ENCODE measurements around the gene MTF2. TPM values are rescaled to one million over a fixed set of nuclear protein-coding genes. Genes with fewer than 3 reads are reported as not detected.
A peak's percentile ranks its signal among the peaks of the same experiment; 100 is the strongest.

MTF2 gene
- total RNA-seq, 1 experiment from 2014 or later: 110 TPM

DNA sequence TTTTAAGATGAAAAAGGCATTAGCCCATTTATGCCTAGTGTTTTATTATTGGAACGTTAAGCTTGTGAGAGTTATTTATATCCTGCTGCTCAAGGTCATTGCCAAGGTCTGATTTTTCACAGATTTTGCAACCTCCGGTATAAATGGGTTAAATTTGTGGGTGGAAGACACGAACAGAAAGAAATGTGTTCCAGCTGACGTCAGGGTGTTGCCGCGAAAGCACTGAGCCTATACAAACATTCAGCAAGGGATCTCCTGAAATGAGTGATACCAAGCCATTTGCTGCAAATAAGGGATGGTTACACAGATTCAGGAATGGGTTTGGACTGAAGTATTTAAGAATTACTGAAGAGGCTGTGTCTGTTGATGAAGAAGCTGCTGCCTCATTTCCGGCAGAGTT, 68.9 kb downstream of the MTF2 start:
- TF ChIP-seq, protein P1, sequence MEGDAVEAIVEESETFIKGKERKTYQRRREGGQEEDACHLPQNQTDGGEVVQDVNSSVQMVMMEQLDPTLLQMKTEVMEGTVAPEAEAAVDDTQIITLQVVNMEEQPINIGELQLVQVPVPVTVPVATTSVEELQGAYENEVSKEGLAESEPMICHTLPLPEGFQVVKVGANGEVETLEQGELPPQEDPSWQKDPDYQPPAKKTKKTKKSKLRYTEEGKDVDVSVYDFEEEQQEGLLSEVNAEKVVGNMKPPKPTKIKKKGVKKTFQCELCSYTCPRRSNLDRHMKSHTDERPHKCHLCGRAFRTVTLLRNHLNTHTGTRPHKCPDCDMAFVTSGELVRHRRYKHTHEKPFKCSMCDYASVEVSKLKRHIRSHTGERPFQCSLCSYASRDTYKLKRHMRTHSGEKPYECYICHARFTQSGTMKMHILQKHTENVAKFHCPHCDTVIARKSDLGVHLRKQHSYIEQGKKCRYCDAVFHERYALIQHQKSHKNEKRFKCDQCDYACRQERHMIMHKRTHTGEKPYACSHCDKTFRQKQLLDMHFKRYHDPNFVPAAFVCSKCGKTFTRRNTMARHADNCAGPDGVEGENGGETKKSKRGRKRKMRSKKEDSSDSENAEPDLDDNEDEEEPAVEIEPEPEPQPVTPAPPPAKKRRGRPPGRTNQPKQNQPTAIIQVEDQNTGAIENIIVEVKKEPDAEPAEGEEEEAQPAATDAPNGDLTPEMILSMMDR (conservative IDR thresholded peaks at IDR 0.05): no peak
- DNase-seq: no peak
- H3K79me1 ChIP-seq (ENCODE audit: insufficient read depth, low read depth, low read length, poor library complexity, severe bottlenecking): no peaks in the 10 kb centered on the region
- H3K4me2 ChIP-seq (ENCODE audit: insufficient read depth, insufficient read length, low read length): no peak overlapping the region
- H2AFZ ChIP-seq (ENCODE audit: low read length): no peak overlapping the region
- Mint-ChIP-seq H3K4me1 (peaks cover 12% of the 10 kb centered on the region in 2 experiments), H3K9me3 (no peaks in the 10 kb centered on the region), H3K27ac (peak overlapping the region in 1 of 3 experiments; percentile 39; a peak in 2 of 7 replicates), H3K36me3 (ENCODE audit: insufficient read depth in 1 of 3, low read depth in 3 of 3) (peaks cover 4 to 10% (median 9%) of the 10 kb centered on the region in 3 experiments; a peak in 6 of 7 replicates), H3K27me3 (ENCODE audit: low read depth) (no peaks in the 10 kb centered on the region; the same call in 1 of the 2 replicates), H3K4me3 (no peak overlapping the region)
- no peaks in the 10 kb centered on the region for H3K4me1 ChIP-seq (ENCODE audit: insufficient read depth, low read length)
- H3K27ac ChIP-seq (ENCODE audit: insufficient read length, low read depth, low read length): no peak overlapping the region
- no peak overlapping the region for H2BK5ac ChIP-seq (ENCODE audit: insufficient read length, low read length)
- no CpG with 5 or more reads among the region's 7 CpGs for WGBS (ENCODE audit: extremely low coverage, insufficient read length, low lambda C conversion rate)
- H2BK15ac ChIP-seq (ENCODE audit: low read depth, low read length): no peak overlapping the region
- H3K4ac ChIP-seq (ENCODE audit: low read depth, low read length): no peak overlapping the region
- H3K9ac ChIP-seq (ENCODE audit: extremely low read depth, insufficient read length, low read length): no peak overlapping the region
- no peaks in the 10 kb centered on the region for H3K9me3 ChIP-seq (ENCODE audit: control insufficient read depth, low read depth, low read length)
- no peaks in the 10 kb centered on the region for H4K20me1 ChIP-seq (ENCODE audit: control insufficient read depth, insufficient read depth, insufficient read length)
- no peak overlapping the region for H4K91ac ChIP-seq (ENCODE audit: insufficient read length, low read depth, low read length)
- H2BK120ac ChIP-seq (ENCODE audit: low read depth, low read length, poor library complexity, severe bottlenecking): no peak overlapping the region
- no peak overlapping the region for H2BK12ac ChIP-seq (ENCODE audit: insufficient read length, low read depth, low read length)
- H2AK5ac ChIP-seq (ENCODE audit: insufficient read length, low read length): no peak overlapping the region
- no peaks in the 10 kb centered on the region for H3K23me2 ChIP-seq (ENCODE audit: insufficient read length, low read depth, low read length, poor library complexity, severe bottlenecking)
- H2BK20ac ChIP-seq (ENCODE audit: low read depth, low read length, poor library complexity, severe bottlenecking): no peak overlapping the region
- no peak overlapping the region for H4K8ac ChIP-seq (replicated peaks; ENCODE audit: insufficient read length, low read depth, low read length)
- no peak overlapping the region for H3K14ac ChIP-seq (ENCODE audit: insufficient read depth, low read length)
- H3K27me3 ChIP-seq (ENCODE audit: insufficient read depth, low read length): no peaks in the 10 kb centered on the region
- no peak overlapping the region for H3K23ac ChIP-seq (ENCODE audit: insufficient read length, low read depth, low read length)
- no peak overlapping the region for H4K5ac ChIP-seq (ENCODE audit: insufficient read length, low read depth, low read length)
- no peak overlapping the region for H3K56ac ChIP-seq (ENCODE audit: insufficient read length, low read depth, low read length)
- no peak overlapping the region for H3T11ph ChIP-seq (ENCODE audit: low read length)
- H3K18ac ChIP-seq (ENCODE audit: insufficient read length, low read depth, low read length): no peak overlapping the region
- H3K79me2 ChIP-seq (ENCODE audit: insufficient read depth, low read length): peaks cover 3% of the 10 kb centered on the region; the same call in 1 of the 2 replicates
